GM18526 (cell line): ENCODE results near the gene IRF1.

Experiments used
- POLR2A ChIP-seq: IDR thresholded peaks from 3 replicates; pipeline ENCODE4 v1.6.1; 2011; ENCODE audit not compliant: insufficient read length; ENCODE audit errors: extremely low read depth

Gene IRF1

GRCh38 chr5:132490484-132491367 is at the start of gene IRF1:
Gene IRF1 (minus strand): TSS chr5:132490773. CDS start chr5:132489478, 1,295 bp downstream.
- TF ChIP-seq POLR2A = peak; percentile 99

- TF ChIP-seq POLR2A = no peak
These were observed 49.6 kb upstream of the IRF1 start for GRCh38 chr5:132540149-132540548.

- TF ChIP-seq POLR2A = no peak
These were observed 49.1 kb upstream of the IRF1 start for GRCh38 chr5:132539716-132540115.

- no peak for TF ChIP-seq POLR2A
These were observed 40.4 kb upstream of the IRF1 start for GRCh38 chr5:132530946-132531345.

GRCh38 chr5:132528866-132529634 is 38.5 kb upstream of the IRF1 start:
- TF ChIP-seq POLR2A = no peak

GRCh38 chr5:132528021-132528420 is 37.4 kb upstream of the IRF1 start:
- TF ChIP-seq POLR2A = no peak

- no peak for TF ChIP-seq POLR2A
These were observed 36.5 kb upstream of the IRF1 start for GRCh38 chr5:132526974-132527564.

GRCh38 chr5:132526290-132526973 is 35.9 kb upstream of the IRF1 start:
- no peak for TF ChIP-seq POLR2A

- no peak for TF ChIP-seq POLR2A
These were observed 34.7 kb upstream of the IRF1 start for GRCh38 chr5:132525299-132525724.

- TF ChIP-seq POLR2A = no peak
These were observed 19.5 kb upstream of the IRF1 start for GRCh38 chr5:132510076-132510475.

GRCh38 chr5:132506094-132506692 is 15.6 kb upstream of the IRF1 start:
- TF ChIP-seq POLR2A = no peak

- TF ChIP-seq POLR2A = no peak
These were observed 15.1 kb upstream of the IRF1 start for GRCh38 chr5:132505641-132506040.

- no peak for TF ChIP-seq POLR2A
These were observed 14.2 kb upstream of the IRF1 start for GRCh38 chr5:132504746-132505145.

- no peak for TF ChIP-seq POLR2A
These were observed 12.7 kb upstream of the IRF1 start for GRCh38 chr5:132503244-132503643.
